HepG2 (cell line): ENCODE results near the gene NDUFS2. TPM values are rescaled to one million over a fixed set of nuclear protein-coding genes. Genes with fewer than 3 reads are reported as not detected.

Source experiments
- CREBL2 ChIP-seq: sonication (generic); formaldehyde crosslinking; IDR thresholded peaks from 2 replicates; pipeline ENCODE4 v1.8.1; 2023; ENCODE audit warnings: missing genetic modification reagents, mild to moderate bottlenecking, borderline replicate concordance
- FOXA1 ChIP-seq, 2 experiments: fragments of 450-650 bp in 1 of 2; sonication (generic) in 1 of 2; formaldehyde crosslinking in 1 of 2; IDR thresholded peaks; 2 replicates each; pipeline versions ENCODE4 v1.4.0 to v1.6.1; 2016 to 2020; ENCODE audit warnings: missing genetic modification reagents in 1 of 2
- JDP2 ChIP-seq: sonication (generic); formaldehyde crosslinking; IDR thresholded peaks from 2 replicates; pipeline ENCODE4 v1.8.1; 2022; ENCODE audit warnings: missing genetic modification reagents, borderline replicate concordance
- KAT2B ChIP-seq: fragments of 150-350 bp; IDR thresholded peaks from 2 replicates; pipeline ENCODE4 v1.6.1; 2014; ENCODE audit warnings: low read depth, low read length, borderline replicate concordance
- KAT8 ChIP-seq: IDR thresholded peaks from 2 replicates; pipeline ENCODE4 v1.6.1; 2016; ENCODE audit warnings: missing genetic modification reagents, missing compliant biosample characterization
- KLF15 ChIP-seq: sonication (generic); formaldehyde crosslinking; IDR thresholded peaks from 2 replicates; pipeline ENCODE4 v1.8.1; 2023; ENCODE audit warnings: borderline replicate concordance, mild to moderate bottlenecking, inconsistent platforms, missing genetic modification reagents, mixed read lengths
- NFKBIZ ChIP-seq: IDR thresholded peaks from 2 replicates; pipeline ENCODE4 v1.6.1; 2018; ENCODE audit warnings: missing genetic modification reagents, missing compliant biosample characterization
- NRL ChIP-seq: sonication (generic); formaldehyde crosslinking; IDR thresholded peaks from 2 replicates; pipeline ENCODE4 v1.5.0; 2020; ENCODE audit warnings: missing genetic modification reagents, mild to moderate bottlenecking, moderate library complexity, borderline replicate concordance
- SATB2 ChIP-seq: sonication (generic); formaldehyde crosslinking; IDR thresholded peaks from 2 replicates; pipeline ENCODE4 v1.5.0; 2020; ENCODE audit warnings: missing genetic modification reagents
- SMYD3 ChIP-seq: sonication (generic); formaldehyde crosslinking; IDR thresholded peaks from 2 replicates; pipeline ENCODE4 v1.8.1; 2023; ENCODE audit warnings: mild to moderate bottlenecking, missing genetic modification reagents
- TRAFD1 ChIP-seq: sonication (generic); formaldehyde crosslinking; IDR thresholded peaks from 2 replicates; pipeline ENCODE4 v1.5.1; 2020; ENCODE audit warnings: missing genetic modification reagents, mild to moderate bottlenecking, borderline replicate concordance
- ZNF207 ChIP-seq: fragments of 450-650 bp; IDR thresholded peaks from 2 replicates; pipeline ENCODE4 v1.6.1; 2016; ENCODE audit warnings: antibody characterized with exemption, borderline replicate concordance
- ZNF281 ChIP-seq: sonication (generic); formaldehyde crosslinking; IDR thresholded peaks from 2 replicates; pipeline ENCODE4 v1.4.0; 2020; ENCODE audit warnings: missing genetic modification reagents, borderline replicate concordance
- ZNF3 ChIP-seq: IDR thresholded peaks from 2 replicates; pipeline ENCODE4 v1.7.0; 2017; ENCODE audit warnings: inconsistent platforms
- ZNF512 ChIP-seq: sonication (generic); formaldehyde crosslinking; IDR thresholded peaks from 2 replicates; pipeline ENCODE4 v1.4.0; 2020; ENCODE audit warnings: mild to moderate bottlenecking, missing genetic modification reagents
- ZNF513 ChIP-seq: sonication (generic); formaldehyde crosslinking; conservative IDR thresholded peaks from 2 replicates; pipeline ENCODE4 v1.5.0; 2020; ENCODE audit warnings: missing genetic modification reagents
- ZNF567 ChIP-seq: sonication (generic); formaldehyde crosslinking; IDR thresholded peaks from 2 replicates; pipeline ENCODE4 v1.8.1; 2023; ENCODE audit warnings: mild to moderate bottlenecking, missing genetic modification reagents, borderline replicate concordance
- ZNF660 ChIP-seq: sonication (generic); formaldehyde crosslinking; IDR thresholded peaks from 2 replicates; pipeline ENCODE4 v1.5.1; 2020; ENCODE audit warnings: mild to moderate bottlenecking, low read depth, missing genetic modification reagents, borderline replicate concordance
- ZNF747 ChIP-seq: sonication (generic); formaldehyde crosslinking; IDR thresholded peaks from 2 replicates; pipeline ENCODE4 v1.8.1; 2023; ENCODE audit warnings: missing genetic modification reagents, mild to moderate bottlenecking, borderline replicate concordance
- ZNF792 ChIP-seq: IDR thresholded peaks from 2 replicates; pipeline ENCODE4 v1.6.1; 2016
- ZNF883 ChIP-seq: sonication (generic); formaldehyde crosslinking; IDR thresholded peaks from 2 replicates; pipeline ENCODE4 v1.5.1; 2020; ENCODE audit warnings: mild to moderate bottlenecking, missing genetic modification reagents; ENCODE audit errors: not compliant biosample characterization
- polyA plus RNA-seq, 8 experiments: library from polyadenylated mRNA; depleted of rRNA in 3 of 8; stranded (reverse) in 7 of 8; unstranded in 1 of 8; fragments of >200 nt; fragmentation: Illumina TruSeq in 4 of 8; extraction: Trizol in 4 of 8; gene quantifications; 2 replicates each; pipeline versions ENCODE4 v1.2.1 to v1.2.3, GENCODE V29; 2011 to 2016; ENCODE audit warnings: low read depth in 4 of 8, missing spikeins in 1 of 8, mixed read lengths in 1 of 8; ENCODE audit not compliant: insufficient read depth in 1 of 8
- total RNA-seq, 5 experiments: library from RNA; depleted of rRNA; stranded (reverse); fragments of >200 nt; fragmentation: Illumina TruSeq; extraction: Trizol; gene quantifications; 2 replicates each; pipeline ENCODE4 v1.2.3, GENCODE V29; 2016; ENCODE audit warnings: low read depth in 1 of 5

Gene NDUFS2
- total and polyA plus RNA-seq, 2 of the 13 experiments (the other 11 are each of a cell fraction or from before 2014, with no cell fraction given) = 89.9 to 118 TPM

GRCh38 chr1:161225534-161226319 lies 23.6 kb downstream of the NDUFS2 start, which contains the start of gene TOMM40L (continued):
- TF ChIP-seq ZNF567 (CRISPR knock-in tag) (no peak), CREBL2 (CRISPR knock-in tag) (no peak; the same call in 1 of the 2 replicates), ZNF883 (CRISPR knock-in tag) (peak; percentile 21), NFKBIZ (CRISPR knock-in tag) (no peak), JDP2 (CRISPR knock-in tag) (no peak), ZNF3 (CRISPR knock-in tag) (no peak), ZNF792 (CRISPR knock-in tag) (peak; percentile 46), KAT2B (no peak), NRL (no peak), KAT8 (peak; percentile 51; the same call in 1 of the 2 replicates), ZNF281 (no peak), ZNF512 (CRISPR knock-in tag) (no peak), SATB2 (CRISPR knock-in tag) (no peak), ZNF207 (no peak), FOXA1 (IDR thresholded peaks at IDR 0.05) (no peak), FOXA1 (CRISPR knock-in tag; IDR thresholded peaks at IDR 0.05) (no peak), TRAFD1 (CRISPR knock-in tag) (no peak), SMYD3 (CRISPR knock-in tag) (no peak), ZNF747 (0 out of 2 replicates have a peak, but pooled peaks have one; percentile 18), ZNF660 (CRISPR knock-in tag) (no peak), ZNF513 (no peak), KLF15 (no peak)
